ENCODE measurements around the gene P2RY8. TPM values are rescaled to one million over a fixed set of nuclear protein-coding genes. Genes with fewer than 3 reads are reported as not detected.

The P2RY8 gene
- total and polyA plus RNA-seq, 2 of the 4 experiments (the other 2 are of a cell fraction), result not detected

- TF ChIP-seq BHLHE40 (IDR thresholded peaks at IDR 0.05; ENCODE audit: low read depth, low read length) (no peak), SMC3 (IDR thresholded peaks at IDR 0.05; ENCODE audit: low read depth, low read length) (peak; percentile 73)
Observed at GRCh38 chrX:1453951-1454785, 82.8 kb downstream of the P2RY8 start (continued).

- Histone ChIP-seq H4K5ac (ENCODE audit: low read depth, low read length) (no peak overlapping the region), H3K56ac (ENCODE audit: extremely low read depth, insufficient read depth, low read length) (no peak overlapping the region), H3K18ac (ENCODE audit: low read depth, low read length) (no peak overlapping the region), H3K4me1 (ENCODE audit: control insufficient read depth, insufficient read depth, low read length) (no peaks in the 10 kb centered on the region; the same call in 1 of the 2 replicates), H3K4me2 (ENCODE audit: low read depth, low read length) (peak overlapping the region; percentile 66), H3K27ac (ENCODE audit: insufficient read depth, low read length) (peak overlapping the region; percentile 63), H3K36me3 (ENCODE audit: control insufficient read depth, insufficient read depth, low read length) (peaks cover 2% of the 10 kb centered on the region), H3K14ac (replicated peaks; ENCODE audit: low read depth, low read length) (no peak overlapping the region), H2AFZ (replicated peaks; ENCODE audit: low read length, poor library complexity) (peak overlapping the region; percentile 98), H3K27me3 (ENCODE audit: control insufficient read depth, insufficient read depth, low read length) (no peaks in the 10 kb centered on the region), H2BK15ac (ENCODE audit: low read depth, low read length) (no peak overlapping the region), H4K20me1 (ENCODE audit: insufficient read depth, low read length) (no peaks in the 10 kb centered on the region), H3K4ac (ENCODE audit: low read depth, low read length) (no peak overlapping the region), H2BK120ac (ENCODE audit: low read depth, low read length) (no peak overlapping the region), H4K8ac (ENCODE audit: low read depth in 2 of 2, low read length in 2 of 2) (no peak overlapping the region), H2BK5ac (ENCODE audit: low read depth, low read length, poor library complexity, severe bottlenecking) (peak overlapping the region; percentile 42), H2AK5ac (ENCODE audit: low read depth, low read length) (no peak overlapping the region), H3K9ac (ENCODE audit: low read depth, low read length) (peak overlapping the region; percentile 19), H2AK9ac (replicated peaks; ENCODE audit: low read depth, low read length, poor library complexity) (no peak overlapping the region), H2BK20ac (ENCODE audit: low read depth, low read length) (no peak overlapping the region), H3K79me1 (ENCODE audit: low read depth in 1 of 2, low read length in 2 of 2) (peaks cover 14 to 27% of the 10 kb centered on the region in 2 experiments), H4K91ac (ENCODE audit: insufficient read depth, low read depth, low read length) (no peak overlapping the region), H3K9me1 (ENCODE audit: insufficient read depth, low read length) (no peaks in the 10 kb centered on the region), H3K9me3 (ENCODE audit: control insufficient read depth, insufficient read depth, low read length) (no peaks in the 10 kb centered on the region), H3K23ac (ENCODE audit: low read depth, low read length) (no peak overlapping the region), H3K4me3 (ENCODE audit: insufficient read depth, low read depth, low read length) (peak overlapping the region; percentile 69)
- in situ Hi-C loops (cut with MboI; ENCODE audit: low sequenced_read_pairs) (loop anchor here (10.0 to 25.0 kb wide), 3 partner anchors 134 to 1359 kb away; partner anchors contain the start of gene AKAP17A), intact Hi-C loops (cut with micrococcal nuclease) (loop anchor here (5.0 to 10.0 kb wide), 3 partner anchors 194 to 1361 kb away; no protein-coding TSS in a partner anchor), dilution Hi-C loops (cut with HindIII; ENCODE audit: low sequenced_read_pairs, unreplicated experiment) (no loop called here)
- ATAC-seq (ENCODE audit: low read depth), result 0 out of 2 replicates have a peak, but pooled peaks have one; percentile 3
- BruUV-seq (replicated peaks), result no TSS peak
- ChIA-PET CTCF (no interaction called here), POLR2A (ENCODE audit: unreplicated experiment) (no interaction called here)
- no peak for DNase-seq
- no CpG with 5 or more reads among the region's 34 CpGs for WGBS, 2 experiments (ENCODE audit: extremely low coverage in 2 of 2, insufficient read length in 1 of 2)
- TF ChIP-seq BHLHE40 (IDR thresholded peaks at IDR 0.05; ENCODE audit: low read depth, low read length), result no peak
- no peak for TF ChIP-seq NFE2L2 (IDR thresholded peaks at IDR 0.05; ENCODE audit: low read depth, low read length)
- no peak for TF ChIP-seq RCOR1 (IDR thresholded peaks at IDR 0.05; ENCODE audit: insufficient replicate concordance, low read length)
- TF ChIP-seq POLR2A (IDR thresholded peaks at IDR 0.05; ENCODE audit: low read depth, low read length), result no peak
- no peak for TF ChIP-seq RAD21 (IDR thresholded peaks at IDR 0.05; ENCODE audit: low read length)
- TF ChIP-seq MXI1 (IDR thresholded peaks at IDR 0.05; ENCODE audit: borderline replicate concordance, low read depth, low read length), result no peak
- TF ChIP-seq RFX5 (IDR thresholded peaks at IDR 0.05; ENCODE audit: low read depth, low read length), result no peak
- no peak for TF ChIP-seq ELK1 (IDR thresholded peaks at IDR 0.05; ENCODE audit: borderline replicate concordance, low read depth, low read length)
- no peak for TF ChIP-seq MAFK (IDR thresholded peaks at IDR 0.05; ENCODE audit: low read depth, low read length)
- TF ChIP-seq FOS (IDR thresholded peaks at IDR 0.05; ENCODE audit: low read depth, low read length), result no peak
- no peak for TF ChIP-seq CTCF (conservative IDR thresholded peaks at IDR 0.05; ENCODE audit: low read depth, low read length)
- TF ChIP-seq CEBPB (IDR thresholded peaks at IDR 0.05; ENCODE audit: low read depth, low read length), result no peak
- TF ChIP-seq SMC3 (IDR thresholded peaks at IDR 0.05; ENCODE audit: low read depth, low read length), result no peak
- no peak for TF ChIP-seq CHD1 (IDR thresholded peaks at IDR 0.05; ENCODE audit: low read depth, low read length)
Observed at GRCh38 chrX:1453395-1453783, 83.6 kb downstream of the P2RY8 start.
